Mononuclear cell (primary cell): ENCODE measurements around the gene USP35. TPM values are rescaled to one million over a fixed set of nuclear protein-coding genes. Genes with fewer than 3 reads are reported as not detected.
"Not testable (repeated sequence)": the region's sequence is repeated elsewhere in the genome, so short reads cannot be mapped to it uniquely, and the experiment has no call there.

Source experiments
- H3K27me3 ChIP-seq: 2 replicates; pipeline ENCODE4 v1.6.0; 2011; ENCODE audit warnings: low read length, control low read depth; ENCODE audit not compliant: insufficient read depth
- H3K4me1 ChIP-seq: 2 replicates; pipeline ENCODE4 v1.5.1; 2011; ENCODE audit warnings: mild to moderate bottlenecking, low read length, control low read depth; ENCODE audit not compliant: insufficient read depth
- H3K4me3 ChIP-seq: 2 replicates; pipeline ENCODE4 v1.5.1; 2011; ENCODE audit warnings: mild to moderate bottlenecking, low read length, moderate library complexity
- H3K9me3 ChIP-seq: 2 replicates; pipeline ENCODE4 v1.5.1; 2011; ENCODE audit warnings: low read depth, mild to moderate bottlenecking, control low read depth, low read length
- total RNA-seq: library from RNA; depleted of rRNA; stranded (reverse); fragments of >200 nt; gene quantifications from one replicate; pipeline ENCODE4 v1.2.3, GENCODE V29; 2012

Gene USP35
- total RNA-seq, 1 donor = 6.0 TPM

GRCh38 chr11:78161346-78161745 is 27.4 kb upstream of the USP35 start:
- Histone ChIP-seq H3K4me1 (no peaks in the 10 kb centered on the region), H3K9me3 (no peaks in the 10 kb centered on the region), H3K4me3 (no peak overlapping the region), H3K27me3 (no peaks in the 10 kb centered on the region)

GRCh38 chr11:78161962-78162371 is 26.8 kb upstream of the USP35 start:
- H3K4me3 ChIP-seq = no peak overlapping the region
- H3K4me1 ChIP-seq = no peaks in the 10 kb centered on the region
- no peaks in the 10 kb centered on the region for H3K27me3 ChIP-seq
- H3K9me3 ChIP-seq = no peaks in the 10 kb centered on the region

GRCh38 chr11:78163828-78164227 is 24.9 kb upstream of the USP35 start:
- no peaks in the 10 kb centered on the region for H3K9me3 ChIP-seq
- H3K27me3 ChIP-seq = no peaks in the 10 kb centered on the region
- no peak overlapping the region for H3K4me3 ChIP-seq
- no peaks in the 10 kb centered on the region for H3K4me1 ChIP-seq

GRCh38 chr11:78164471-78164870 is 24.2 kb upstream of the USP35 start:
- Histone ChIP-seq H3K4me3 (no peak overlapping the region), H3K4me1 (no peaks in the 10 kb centered on the region), H3K9me3 (no peaks in the 10 kb centered on the region), H3K27me3 (no peaks in the 10 kb centered on the region)

GRCh38 chr11:78166855-78167469 is 21.8 kb upstream of the USP35 start:
- Histone ChIP-seq H3K9me3 (no peaks in the 10 kb centered on the region), H3K4me1 (no peaks in the 10 kb centered on the region), H3K4me3 (no peak overlapping the region), H3K27me3 (no peaks in the 10 kb centered on the region)

GRCh38 chr11:78168539-78169477 is 19.9 kb upstream of the USP35 start:
- Histone ChIP-seq H3K4me1 (no peaks in the 10 kb centered on the region), H3K27me3 (no peaks in the 10 kb centered on the region), H3K4me3 (no peak overlapping the region), H3K9me3 (no peaks in the 10 kb centered on the region)

- H3K4me3 ChIP-seq = no peak overlapping the region
- no peaks in the 10 kb centered on the region for H3K9me3 ChIP-seq
- H3K27me3 ChIP-seq = no peaks in the 10 kb centered on the region
- no peaks in the 10 kb centered on the region for H3K4me1 ChIP-seq
Measured at GRCh38 chr11:78170413-78170812, 18.3 kb upstream of the USP35 start.

GRCh38 chr11:78170874-78171549 is 17.7 kb upstream of the USP35 start:
- Histone ChIP-seq H3K4me3 (no peak overlapping the region), H3K27me3 (no peaks in the 10 kb centered on the region), H3K4me1 (no peaks in the 10 kb centered on the region), H3K9me3 (no peaks in the 10 kb centered on the region)

- no peak overlapping the region for H3K4me3 ChIP-seq
- no peaks in the 10 kb centered on the region for H3K9me3 ChIP-seq
- H3K27me3 ChIP-seq = no peaks in the 10 kb centered on the region
- no peaks in the 10 kb centered on the region for H3K4me1 ChIP-seq
Measured at GRCh38 chr11:78171951-78172350, 16.8 kb upstream of the USP35 start.

- H3K27me3 ChIP-seq, H3K4me3 ChIP-seq, H3K4me1 ChIP-seq, H3K9me3 ChIP-seq: not testable (repeated sequence)
Measured at GRCh38 chr11:78175862-78176261, 12.9 kb upstream of the USP35 start.

GRCh38 chr11:78176605-78177141 is 12.0 kb upstream of the USP35 start:
- no peaks in the 10 kb centered on the region for H3K9me3 ChIP-seq
- no peaks in the 10 kb centered on the region for H3K27me3 ChIP-seq
- H3K4me1 ChIP-seq = peaks cover 4% of the 10 kb centered on the region
- H3K4me3 ChIP-seq = no peak overlapping the region

- Histone ChIP-seq H3K4me1 (peaks cover 4% of the 10 kb centered on the region), H3K9me3 (no peaks in the 10 kb centered on the region), H3K4me3 (no peak overlapping the region), H3K27me3 (no peaks in the 10 kb centered on the region)
Measured at GRCh38 chr11:78177216-78177615, 11.5 kb upstream of the USP35 start.

GRCh38 chr11:78179459-78180071 is 9.2 kb upstream of the USP35 start:
- Histone ChIP-seq H3K9me3 (no peaks in the 10 kb centered on the region), H3K27me3 (no peaks in the 10 kb centered on the region), H3K4me3 (no peak overlapping the region), H3K4me1 (peaks cover 4% of the 10 kb centered on the region)

GRCh38 chr11:78180751-78181150 is 8.0 kb upstream of the USP35 start:
- H3K9me3 ChIP-seq = no peaks in the 10 kb centered on the region
- H3K4me1 ChIP-seq = peaks cover 4% of the 10 kb centered on the region
- H3K4me3 ChIP-seq = no peak overlapping the region
- no peaks in the 10 kb centered on the region for H3K27me3 ChIP-seq

- Histone ChIP-seq H3K27me3 (no peaks in the 10 kb centered on the region), H3K4me1 (peaks cover 4% of the 10 kb centered on the region), H3K4me3 (no peak overlapping the region), H3K9me3 (no peaks in the 10 kb centered on the region)
Measured at GRCh38 chr11:78181185-78181584, 7.5 kb upstream of the USP35 start.
